Measurements from ENCODE around the gene CNKSR1. TPM values are rescaled to one million over a fixed set of nuclear protein-coding genes. Genes with fewer than 3 reads are reported as not detected.
A peak's percentile ranks its signal among the peaks of the same experiment; 100 is the strongest.

CNKSR1 gene
- total RNA-seq, 6 experiments from 2014 or later = 0.19 to 0.57 (median 0.33) TPM

DNA sequence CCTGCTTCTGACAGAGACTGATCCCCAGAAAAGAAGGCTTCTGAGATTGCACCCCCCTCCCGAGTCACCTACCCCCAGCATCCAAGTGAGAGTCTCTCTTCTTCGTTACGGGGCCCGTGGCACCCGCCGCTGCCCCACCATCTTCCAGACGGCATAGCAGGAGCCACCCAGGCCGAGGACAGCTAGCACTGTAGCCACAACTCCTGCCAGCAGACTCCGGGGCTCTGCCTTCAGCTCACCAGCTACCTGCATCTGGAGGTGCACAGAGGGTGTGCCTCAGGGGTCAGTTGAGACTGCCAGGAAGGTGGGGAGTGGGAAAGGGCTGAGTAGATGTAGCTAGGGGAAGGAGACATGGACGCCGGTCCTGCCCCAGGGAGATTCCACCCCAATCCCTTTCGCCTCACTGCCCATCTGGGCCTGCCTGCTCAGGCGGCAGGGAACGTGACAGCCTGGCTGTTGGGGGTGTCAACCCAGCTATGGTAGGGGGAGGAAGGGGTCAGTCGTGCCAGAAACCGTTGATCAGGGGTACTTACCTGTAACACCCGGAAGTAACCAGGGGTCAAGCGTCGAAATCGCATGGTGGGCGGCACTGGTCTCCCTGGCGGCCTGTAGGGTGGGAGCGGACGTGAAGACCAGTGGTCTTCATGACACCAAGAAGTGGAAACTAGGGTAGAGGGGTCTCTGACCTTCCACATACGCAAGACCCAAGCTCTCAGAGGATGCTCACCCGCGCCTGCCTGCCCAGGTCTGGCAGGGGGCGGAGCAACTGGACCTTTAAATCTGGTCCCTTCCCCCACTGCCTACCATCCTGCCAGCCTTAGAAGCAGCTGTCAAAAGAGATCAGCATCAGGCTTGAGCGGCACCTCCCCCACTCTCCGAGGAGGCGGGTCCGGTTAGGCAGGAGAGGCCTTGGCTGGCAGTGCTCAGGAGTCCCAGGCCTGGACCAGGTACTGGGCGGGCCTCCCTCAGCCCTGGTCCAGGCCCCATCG lies 5.9 kb upstream of the CNKSR1 start, which contains the start of gene ZNF593OS:
TSS of gene ZNF593OS (minus strand) at position 749 of the 989 bp plus-strand sequence. CDS start at position 578, 171 bp downstream.
- TF ChIP-seq, protein P1, sequence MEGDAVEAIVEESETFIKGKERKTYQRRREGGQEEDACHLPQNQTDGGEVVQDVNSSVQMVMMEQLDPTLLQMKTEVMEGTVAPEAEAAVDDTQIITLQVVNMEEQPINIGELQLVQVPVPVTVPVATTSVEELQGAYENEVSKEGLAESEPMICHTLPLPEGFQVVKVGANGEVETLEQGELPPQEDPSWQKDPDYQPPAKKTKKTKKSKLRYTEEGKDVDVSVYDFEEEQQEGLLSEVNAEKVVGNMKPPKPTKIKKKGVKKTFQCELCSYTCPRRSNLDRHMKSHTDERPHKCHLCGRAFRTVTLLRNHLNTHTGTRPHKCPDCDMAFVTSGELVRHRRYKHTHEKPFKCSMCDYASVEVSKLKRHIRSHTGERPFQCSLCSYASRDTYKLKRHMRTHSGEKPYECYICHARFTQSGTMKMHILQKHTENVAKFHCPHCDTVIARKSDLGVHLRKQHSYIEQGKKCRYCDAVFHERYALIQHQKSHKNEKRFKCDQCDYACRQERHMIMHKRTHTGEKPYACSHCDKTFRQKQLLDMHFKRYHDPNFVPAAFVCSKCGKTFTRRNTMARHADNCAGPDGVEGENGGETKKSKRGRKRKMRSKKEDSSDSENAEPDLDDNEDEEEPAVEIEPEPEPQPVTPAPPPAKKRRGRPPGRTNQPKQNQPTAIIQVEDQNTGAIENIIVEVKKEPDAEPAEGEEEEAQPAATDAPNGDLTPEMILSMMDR (IDR thresholded peaks at IDR 0.05) = no peak
- 0 out of 2 replicates have a peak within 1 kb of the TSS, but pooled peaks have one; percentile 29 for H3K27ac Mint-ChIP-seq
- H3K4me1 Mint-ChIP-seq (ENCODE audit: low read depth) = peaks cover 11% of the 10 kb centered on the region
- peak within 1 kb of the TSS; percentile 95 for H3K4me3 Mint-ChIP-seq
- peaks cover 7% of the 10 kb centered on the region; the same call in 1 of the 2 replicates for H3K27me3 Mint-ChIP-seq (ENCODE audit: insufficient read depth)
- H3K9me3 Mint-ChIP-seq = no peaks in the 10 kb centered on the region
- H3K36me3 Mint-ChIP-seq (ENCODE audit: low read depth) = no peaks in the 10 kb centered on the region
- no peak for DNase-seq

DNA sequence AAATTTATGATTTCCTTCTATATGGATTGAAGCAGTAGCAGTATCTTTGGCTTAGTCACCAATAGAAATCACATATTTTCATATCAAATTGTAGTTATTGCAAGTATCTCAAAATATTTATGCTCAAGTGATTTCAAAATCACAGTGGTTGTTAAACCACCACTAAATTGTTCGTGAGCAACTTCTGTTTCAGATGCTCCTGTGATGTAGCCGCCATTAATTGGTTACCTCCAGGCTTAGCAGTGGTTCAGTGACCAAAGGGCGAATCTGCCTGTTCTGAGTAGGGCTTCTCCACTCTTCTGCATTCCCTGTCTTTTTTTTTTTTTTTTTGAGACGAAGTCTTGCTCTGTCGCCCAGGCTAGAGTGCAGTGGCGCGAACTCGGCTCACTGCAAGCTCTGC lies 1.9 kb upstream of the CNKSR1 start:
- TF ChIP-seq, protein P1 (IDR thresholded peaks at IDR 0.05) = no peak
- peaks cover 2% of the 10 kb centered on the region for H3K27me3 Mint-ChIP-seq (ENCODE audit: insufficient read depth)
- no peaks in the 10 kb centered on the region for H3K9me3 Mint-ChIP-seq
- no peaks in the 10 kb centered on the region for H3K36me3 Mint-ChIP-seq (ENCODE audit: low read depth)
- H3K4me3 Mint-ChIP-seq = no peak overlapping the region
- H3K27ac Mint-ChIP-seq = no peak overlapping the region
- peaks cover 10% of the 10 kb centered on the region for H3K4me1 Mint-ChIP-seq (ENCODE audit: low read depth)
- no peak for DNase-seq

DNA sequence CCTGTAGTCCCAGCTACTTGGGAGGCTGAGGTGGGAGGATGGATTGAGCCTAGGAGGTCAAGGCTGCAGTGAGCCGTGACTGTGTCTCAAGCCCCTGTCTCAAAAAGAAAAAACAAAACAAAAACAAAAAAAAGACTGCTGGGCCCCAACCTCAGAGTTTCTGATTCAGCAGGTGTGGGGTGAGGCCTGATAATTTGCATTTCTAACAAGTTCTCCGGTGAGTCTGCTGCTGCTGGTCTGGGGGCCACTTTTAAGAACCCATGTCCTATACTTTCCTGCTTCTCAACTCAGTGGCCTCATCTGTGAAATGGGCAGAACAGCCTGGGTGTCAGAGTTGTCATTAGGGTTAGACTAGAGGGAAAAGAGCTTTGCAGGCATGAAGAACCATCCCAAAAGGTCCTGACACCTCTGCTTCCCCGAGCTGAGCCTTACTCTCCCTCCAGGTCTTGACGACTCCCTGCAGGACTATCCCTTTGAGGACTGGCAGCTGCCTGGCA lies 2.8 kb downstream of the CNKSR1 start:
- H3K4me3 Mint-ChIP-seq = no peak overlapping the region
- H3K27ac Mint-ChIP-seq = no peak overlapping the region
- DNase-seq = no peak
- peaks cover 8% of the 10 kb centered on the region for H3K27me3 Mint-ChIP-seq (ENCODE audit: insufficient read depth)
- H3K36me3 Mint-ChIP-seq (ENCODE audit: low read depth) = no peaks in the 10 kb centered on the region
- TF ChIP-seq, protein P1 (IDR thresholded peaks at IDR 0.05) = no peak
- peaks cover 5% of the 10 kb centered on the region; the same call in 1 of the 2 replicates for H3K4me1 Mint-ChIP-seq (ENCODE audit: low read depth)
- H3K9me3 Mint-ChIP-seq = no peaks in the 10 kb centered on the region

DNA sequence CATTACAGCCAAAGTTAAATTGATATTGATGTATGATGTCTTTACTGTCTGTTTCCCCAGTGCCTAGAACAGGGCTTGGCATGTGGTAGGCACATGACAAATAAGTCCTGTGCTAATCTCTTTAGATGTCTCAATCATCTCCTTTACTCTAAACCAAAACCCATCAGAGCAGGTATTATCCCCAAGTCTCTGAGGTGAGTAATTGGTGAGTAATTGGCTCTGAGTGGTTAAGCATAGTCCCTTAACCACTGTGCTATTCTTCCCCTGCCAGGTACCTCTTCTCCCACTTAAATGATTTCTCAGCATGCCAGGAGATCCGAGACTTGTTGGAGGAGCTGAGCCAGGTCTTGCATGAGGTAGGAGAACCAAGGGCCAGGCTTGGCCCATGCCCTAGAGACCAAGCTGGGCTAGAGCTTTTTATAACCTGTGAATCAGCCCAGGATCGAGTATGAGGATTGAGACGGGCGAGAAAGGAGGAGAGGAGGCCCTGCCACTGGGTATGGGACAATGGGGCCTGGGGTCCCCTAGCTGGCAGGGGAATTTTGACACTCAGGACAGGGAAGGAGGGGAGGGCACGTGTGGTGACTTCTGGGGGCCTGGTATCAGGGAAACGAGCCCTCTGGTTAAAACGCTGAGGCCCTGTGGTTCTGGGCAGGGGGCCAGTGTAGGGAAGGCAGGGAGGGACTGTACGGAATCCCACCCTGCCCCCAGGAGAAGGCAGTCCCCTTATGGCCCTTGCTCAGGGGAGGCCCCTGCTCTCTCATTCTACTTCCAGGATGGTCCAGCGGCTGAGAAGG lies 4.5 kb downstream of the CNKSR1 start:
- TF ChIP-seq, protein P1 (IDR thresholded peaks at IDR 0.05) = no peak
- Mint-ChIP-seq H3K27me3 (ENCODE audit: insufficient read depth) (peaks cover 18% of the 10 kb centered on the region), H3K4me3 (no peak overlapping the region), H3K36me3 (ENCODE audit: low read depth) (no peaks in the 10 kb centered on the region), H3K27ac (no peak overlapping the region), H3K9me3 (no peaks in the 10 kb centered on the region), H3K4me1 (ENCODE audit: low read depth) (peaks cover 5% of the 10 kb centered on the region; the same call in 1 of the 2 replicates)
- DNase-seq = no peak

DNA sequence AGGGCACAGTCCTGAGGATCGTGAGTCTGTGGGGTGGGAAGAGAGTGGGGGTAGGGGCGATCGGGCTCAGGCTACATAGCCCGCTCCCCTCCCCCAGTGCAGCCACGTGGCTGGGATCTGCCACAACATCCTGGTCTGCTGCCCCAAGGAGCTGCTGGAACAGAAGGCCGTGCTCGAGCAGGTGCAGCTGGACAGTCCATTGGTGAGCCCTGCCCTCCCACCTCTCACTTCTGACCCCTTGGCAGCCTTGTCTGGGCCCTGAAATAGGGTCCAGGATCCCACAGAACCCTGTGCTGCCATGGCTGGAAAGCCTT lies 5.0 kb downstream of the CNKSR1 start:
- peaks cover 16% of the 10 kb centered on the region for H3K27me3 Mint-ChIP-seq (ENCODE audit: insufficient read depth)
- H3K9me3 Mint-ChIP-seq = no peaks in the 10 kb centered on the region
- TF ChIP-seq, protein P1 (IDR thresholded peaks at IDR 0.05) = no peak
- H3K27ac Mint-ChIP-seq = no peak overlapping the region
- H3K36me3 Mint-ChIP-seq (ENCODE audit: low read depth) = no peaks in the 10 kb centered on the region
- DNase-seq = no peak
- H3K4me3 Mint-ChIP-seq = no peak overlapping the region
- peaks cover 5% of the 10 kb centered on the region; the same call in 1 of the 2 replicates for H3K4me1 Mint-ChIP-seq (ENCODE audit: low read depth)
